Pons (tissue), 1 donor: ENCODE data around the gene L1TD1.
"Not testable (repeated sequence)": the region's sequence is repeated elsewhere in the genome, so short reads cannot be mapped to it uniquely, and the experiment has no call there.

ENCODE experiments used
- DNase-seq: peaks from one replicate; pipeline ENCODE4 v3.0.0-alpha.2; 2016; ENCODE audit warnings: low spot score

Gene L1TD1

GRCh38 chr1:62198069-62198780 lies 3.6 kb downstream of the L1TD1 start:
- no peak for DNase-seq

GRCh38 chr1:62198781-62199125 lies 4.1 kb downstream of the L1TD1 start:
- no peak for DNase-seq

- DNase-seq, result no peak
These were observed 12.5 kb downstream of the L1TD1 start for GRCh38 chr1:62207187-62207586.

- DNase-seq, result no peak
These were observed 13.4 kb downstream of the L1TD1 start for GRCh38 chr1:62208087-62208486.

GRCh38 chr1:62208970-62209369 lies 14.3 kb downstream of the L1TD1 start:
- DNase-seq, result no peak

GRCh38 chr1:62209931-62210595 lies 15.4 kb downstream of the L1TD1 start:
- DNase-seq, result no peak

GRCh38 chr1:62210960-62211359 lies 16.3 kb downstream of the L1TD1 start:
- DNase-seq, result no peak

- DNase-seq, result no peak
These were observed 17.8 kb downstream of the L1TD1 start for GRCh38 chr1:62212411-62212810.

GRCh38 chr1:62213075-62213914 lies 18.6 kb downstream of the L1TD1 start:
- DNase-seq, result no peak

GRCh38 chr1:62218604-62219003 lies 24.0 kb downstream of the L1TD1 start:
- DNase-seq, result no peak

GRCh38 chr1:62220456-62220855 lies 25.8 kb downstream of the L1TD1 start:
- DNase-seq, result not testable (repeated sequence)

GRCh38 chr1:62221171-62221570 lies 26.5 kb downstream of the L1TD1 start:
- no peak for DNase-seq

- DNase-seq, result no peak
These were observed 27.7 kb downstream of the L1TD1 start for GRCh38 chr1:62222321-62222720.

GRCh38 chr1:62224182-62224581 lies 29.5 kb downstream of the L1TD1 start:
- DNase-seq, result no peak

GRCh38 chr1:62227496-62227895 lies 32.8 kb downstream of the L1TD1 start:
- no peak for DNase-seq

- DNase-seq, result no peak
These were observed 33.7 kb downstream of the L1TD1 start for GRCh38 chr1:62228136-62228882.

- DNase-seq, result no peak
These were observed 34.2 kb downstream of the L1TD1 start for GRCh38 chr1:62228883-62229187.

GRCh38 chr1:62229468-62229867 lies 34.8 kb downstream of the L1TD1 start:
- DNase-seq, result no peak

- DNase-seq, result no peak
These were observed 35.3 kb downstream of the L1TD1 start for GRCh38 chr1:62229932-62230331.

GRCh38 chr1:62230718-62231117 lies 36.1 kb downstream of the L1TD1 start:
- no peak for DNase-seq

GRCh38 chr1:62232871-62233278 lies 38.2 kb downstream of the L1TD1 start:
- no peak for DNase-seq

GRCh38 chr1:62233926-62234450 lies 39.3 kb downstream of the L1TD1 start:
- no peak for DNase-seq
